HEK293 (cell line): ENCODE data around the gene RAP2B.

ENCODE experiments used
- CTCF ChIA-PET: fragments of 350-600 bp; formaldehyde crosslinking; extraction: SDS; loops from one replicate; lab custom pipeline; 2021; ENCODE audit warnings: antibody characterized with exemption; lab: Yijun Ruan, JAX
- POLR2A ChIA-PET: fragments of 300-600 bp; formaldehyde crosslinking; extraction: SDS; loops from one replicate; lab custom pipeline; 2020; ENCODE audit warnings: antibody characterized with exemption, inconsistent platforms; lab: Yijun Ruan, JAX
- H3K27ac ChIP-seq: fragments of 200-500 bp; sonication (Bioruptor generic); 2 replicates; pipeline ENCODE4 v1.5.1; 2014; ENCODE audit warnings: low read depth, low read length, control low read depth, inconsistent platforms; ENCODE audit errors: extremely low read depth
- H3K36me3 ChIP-seq, 2 experiments: fragments of 200-500 bp in 1 of 2; sonication (Bioruptor generic) in 1 of 2; 1 replicate in 1 of 2; 2 replicates in 1 of 2; pipeline ENCODE4 v1.5.1; 2014 to 2017; ENCODE audit warnings: inconsistent platforms in 2 of 2, low read length in 2 of 2; ENCODE audit not compliant: control insufficient read depth in 2 of 2, insufficient read depth in 1 of 2
- H3K4me1 ChIP-seq: fragments of 200-500 bp; sonication (Bioruptor generic); 2 replicates; pipeline ENCODE4 v1.5.1; 2014; ENCODE audit warnings: mild to moderate bottlenecking, low read length, inconsistent platforms; ENCODE audit not compliant: control insufficient read depth, insufficient read depth
- H3K4me3 ChIP-seq: 2 replicates; pipeline ENCODE4 v1.5.1; 2011; ENCODE audit warnings: low read depth, mild to moderate bottlenecking, control low read depth, low read length, moderate library complexity
- H3K9me3 ChIP-seq: fragments of 200-500 bp; sonication (Bioruptor generic); 2 replicates; pipeline ENCODE4 v1.5.1; 2014; ENCODE audit warnings: low read depth, low read length, inconsistent platforms; ENCODE audit not compliant: control insufficient read depth, insufficient read depth
- CTCF ChIP-seq: fragments of 450-650 bp; formaldehyde crosslinking; IDR thresholded peaks from 2 replicates; pipeline ENCODE4 v1.5.1; 2016; ENCODE audit warnings: missing biosample characterization, missing genetic modification characterization
- ELK4 ChIP-seq: IDR thresholded peaks from 2 replicates; pipeline ENCODE4 v1.6.1; 2011; ENCODE audit warnings: mild to moderate bottlenecking, low read depth, low read length, borderline replicate concordance
- GLI2 ChIP-seq: fragments of 450-650 bp; formaldehyde crosslinking; IDR thresholded peaks from 2 replicates; pipeline ENCODE4; 2017; ENCODE audit warnings: missing biosample characterization, missing genetic modification characterization, low read depth, borderline replicate concordance
- HIC1 ChIP-seq: fragments of 450-650 bp; formaldehyde crosslinking; IDR thresholded peaks from 2 replicates; pipeline ENCODE4 v1.5.1; 2016; ENCODE audit warnings: missing biosample characterization, missing genetic modification characterization
- SP2 ChIP-seq: fragments of 450-650 bp; formaldehyde crosslinking; IDR thresholded peaks from 2 replicates; pipeline ENCODE4 v1.5.1; 2016; ENCODE audit warnings: missing biosample characterization, missing genetic modification characterization
- YY1 ChIP-seq: fragments of 450-650 bp; formaldehyde crosslinking; IDR thresholded peaks from 2 replicates; pipeline ENCODE4 v1.5.1; 2018; ENCODE audit warnings: missing biosample characterization, missing genetic modification characterization
- ZBTB17 ChIP-seq: fragments of 450-650 bp; formaldehyde crosslinking; IDR thresholded peaks from 2 replicates; pipeline ENCODE4 v1.5.1; 2016; ENCODE audit warnings: missing biosample characterization, missing genetic modification characterization
- ZBTB26 ChIP-seq: fragments of 450-650 bp; formaldehyde crosslinking; optimal IDR thresholded peaks from 2 replicates; pipeline ENCODE3; 2016; ENCODE audit warnings: missing biosample characterization, mild to moderate bottlenecking, missing genetic modification characterization
- ZNF19 ChIP-seq: fragments of 450-650 bp; formaldehyde crosslinking; IDR thresholded peaks from 2 replicates; pipeline ENCODE4; 2016; ENCODE audit warnings: missing biosample characterization, missing genetic modification characterization, low read depth
- ZNF2 ChIP-seq: fragments of 450-650 bp; formaldehyde crosslinking; IDR thresholded peaks from 2 replicates; pipeline ENCODE4 v1.5.1; 2016; ENCODE audit warnings: missing biosample characterization, missing genetic modification characterization
- ZNF221 ChIP-seq: fragments of 450-650 bp; formaldehyde crosslinking; IDR thresholded peaks from 2 replicates; pipeline ENCODE4 v1.5.1; 2017; ENCODE audit warnings: missing biosample characterization, missing genetic modification characterization, borderline replicate concordance
- ZNF24 ChIP-seq: fragments of 450-650 bp; formaldehyde crosslinking; IDR thresholded peaks from 2 replicates; pipeline ENCODE4 v1.5.1; 2016; ENCODE audit warnings: missing biosample characterization, missing genetic modification characterization
- ZNF266 ChIP-seq: fragments of 450-650 bp; formaldehyde crosslinking; IDR thresholded peaks from 2 replicates; pipeline ENCODE4 v1.5.1; 2016; ENCODE audit warnings: missing biosample characterization, missing genetic modification characterization, low read depth
- ZNF341 ChIP-seq: fragments of 450-650 bp; formaldehyde crosslinking; IDR thresholded peaks from 2 replicates; pipeline ENCODE4; 2016; ENCODE audit warnings: low read depth, missing biosample characterization, missing genetic modification characterization
- ZNF366 ChIP-seq: fragments of 450-650 bp; formaldehyde crosslinking; conservative IDR thresholded peaks from 2 replicates; pipeline ENCODE4 v1.5.1; 2016; ENCODE audit warnings: missing biosample characterization, missing genetic modification characterization
- ZSCAN18 ChIP-seq: fragments of 450-650 bp; formaldehyde crosslinking; IDR thresholded peaks from 2 replicates; pipeline ENCODE4 v1.5.1; 2016; ENCODE audit warnings: missing biosample characterization, missing genetic modification characterization
- ZSCAN30 ChIP-seq: fragments of 450-650 bp; IDR thresholded peaks from 2 replicates; pipeline ENCODE4 v1.5.1; 2018; ENCODE audit warnings: missing biosample characterization, mild to moderate bottlenecking, missing genetic modification characterization, moderate library complexity
- TF ChIP-seq, protein P1 (sequence below): fragments of 450-650 bp; formaldehyde crosslinking; IDR thresholded peaks from 2 replicates; pipeline ENCODE4 v1.5.1; 2016; ENCODE audit warnings: missing biosample characterization, missing genetic modification characterization
- TF ChIP-seq, protein P2 (sequence below): fragments of 450-650 bp; formaldehyde crosslinking; conservative IDR thresholded peaks from 2 replicates; pipeline ENCODE4 v1.5.1; 2016; ENCODE audit warnings: low read depth, missing biosample characterization, missing genetic modification characterization

Gene RAP2B

DNA sequence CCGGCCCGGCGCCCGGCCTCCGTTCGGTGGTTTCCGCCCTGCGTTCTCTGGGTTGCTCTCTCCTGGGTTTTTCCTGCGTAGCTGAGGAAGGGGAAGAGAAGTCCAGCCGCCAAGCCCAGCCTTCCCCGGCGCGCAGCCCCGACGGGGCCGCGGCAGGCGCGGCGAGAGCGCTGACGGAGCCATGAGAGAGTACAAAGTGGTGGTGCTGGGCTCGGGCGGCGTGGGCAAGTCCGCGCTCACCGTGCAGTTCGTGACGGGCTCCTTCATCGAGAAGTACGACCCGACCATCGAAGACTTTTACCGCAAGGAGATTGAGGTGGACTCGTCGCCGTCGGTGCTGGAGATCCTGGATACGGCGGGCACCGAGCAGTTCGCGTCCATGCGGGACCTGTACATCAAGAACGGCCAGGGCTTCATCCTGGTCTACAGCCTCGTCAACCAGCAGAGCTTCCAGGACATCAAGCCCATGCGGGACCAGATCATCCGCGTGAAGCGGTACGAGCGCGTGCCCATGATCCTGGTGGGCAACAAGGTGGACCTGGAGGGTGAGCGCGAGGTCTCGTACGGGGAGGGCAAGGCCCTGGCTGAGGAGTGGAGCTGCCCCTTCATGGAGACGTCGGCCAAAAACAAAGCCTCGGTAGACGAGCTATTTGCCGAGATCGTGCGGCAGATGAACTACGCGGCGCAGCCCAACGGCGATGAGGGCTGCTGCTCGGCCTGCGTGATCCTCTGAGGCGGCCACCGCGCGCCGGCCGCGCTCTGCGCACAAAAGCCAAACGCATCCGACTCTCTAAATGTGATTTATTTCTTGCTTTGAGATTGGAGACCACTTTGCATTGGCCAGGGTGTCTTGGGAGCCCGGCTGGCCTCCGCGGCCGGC, 727 bp downstream of the RAP2B start (continued):
- TF ChIP-seq ZBTB26 (tag by site-specific recombination) (peak; percentile 69), ZNF2 (0 out of 2 replicates have a peak, but pooled peaks have one; percentile 23), ZNF19 (no peak)
- TF ChIP-seq, protein P1, sequence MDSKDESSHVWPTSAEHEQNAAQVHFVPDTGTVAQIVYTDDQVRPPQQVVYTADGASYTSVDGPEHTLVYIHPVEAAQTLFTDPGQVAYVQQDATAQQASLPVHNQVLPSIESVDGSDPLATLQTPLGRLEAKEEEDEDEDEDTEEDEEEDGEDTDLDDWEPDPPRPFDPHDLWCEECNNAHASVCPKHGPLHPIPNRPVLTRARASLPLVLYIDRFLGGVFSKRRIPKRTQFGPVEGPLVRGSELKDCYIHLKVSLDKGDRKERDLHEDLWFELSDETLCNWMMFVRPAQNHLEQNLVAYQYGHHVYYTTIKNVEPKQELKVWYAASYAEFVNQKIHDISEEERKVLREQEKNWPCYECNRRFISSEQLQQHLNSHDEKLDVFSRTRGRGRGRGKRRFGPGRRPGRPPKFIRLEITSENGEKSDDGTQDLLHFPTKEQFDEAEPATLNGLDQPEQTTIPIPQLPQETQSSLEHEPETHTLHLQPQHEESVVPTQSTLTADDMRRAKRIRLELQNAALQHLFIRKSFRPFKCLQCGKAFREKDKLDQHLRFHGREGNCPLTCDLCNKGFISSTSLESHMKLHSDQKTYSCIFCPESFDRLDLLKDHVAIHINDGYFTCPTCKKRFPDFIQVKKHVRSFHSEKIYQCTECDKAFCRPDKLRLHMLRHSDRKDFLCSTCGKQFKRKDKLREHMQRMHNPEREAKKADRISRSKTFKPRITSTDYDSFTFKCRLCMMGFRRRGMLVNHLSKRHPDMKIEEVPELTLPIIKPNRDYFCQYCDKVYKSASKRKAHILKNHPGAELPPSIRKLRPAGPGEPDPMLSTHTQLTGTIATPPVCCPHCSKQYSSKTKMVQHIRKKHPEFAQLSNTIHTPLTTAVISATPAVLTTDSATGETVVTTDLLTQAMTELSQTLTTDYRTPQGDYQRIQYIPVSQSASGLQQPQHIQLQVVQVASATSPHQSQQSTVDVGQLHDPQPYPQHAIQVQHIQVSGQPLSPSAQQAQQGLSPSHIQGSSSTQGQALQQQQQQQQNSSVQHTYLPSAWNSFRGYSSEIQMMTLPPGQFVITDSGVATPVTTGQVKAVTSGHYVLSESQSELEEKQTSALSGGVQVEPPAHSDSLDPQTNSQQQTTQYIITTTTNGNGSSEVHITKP (tag by site-specific recombination) = 0 out of 2 replicates have a peak, but pooled peaks have one; percentile 13

DNA sequence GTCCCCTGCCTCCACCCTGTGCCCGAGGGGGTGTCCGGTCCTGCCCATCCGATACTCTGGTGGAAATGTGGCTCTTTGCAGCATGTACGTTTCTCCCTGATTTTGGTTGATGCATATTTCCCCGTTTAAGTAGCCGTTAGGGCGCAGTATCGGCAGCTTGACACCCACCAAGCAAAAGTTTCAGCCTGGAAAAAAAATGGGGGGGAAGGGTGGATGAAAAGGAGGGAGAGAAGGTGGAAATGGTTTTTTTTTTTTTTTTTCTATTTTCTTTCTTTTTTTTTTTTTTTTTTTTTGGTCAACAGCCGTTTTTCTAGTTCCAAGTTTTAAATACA, 1.3 kb downstream of the RAP2B start:
- ChIA-PET CTCF (interaction anchor here (0.6 to 0.7 kb wide), 3 partner anchors 115 to 143 kb away, joined by 3 read pairs; no protein-coding TSS in a partner anchor), POLR2A (interaction anchor here (0.7 kb wide), 2 partner anchors 64 to 245 kb away, joined by 3 to 7 read pairs; no protein-coding TSS in a partner anchor)
- no peaks in the 10 kb centered on the region for H3K4me1 ChIP-seq
- peak overlapping the region; percentile 58; the same call in 1 of the 2 replicates for H3K27ac ChIP-seq
- H3K36me3 ChIP-seq = no peaks in the 10 kb centered on the region
- no peaks in the 10 kb centered on the region for H3K9me3 ChIP-seq
- H3K4me3 ChIP-seq = peak overlapping the region; percentile 64
- TF ChIP-seq ELK4 (no peak), ZSCAN18 (no peak), HIC1 (no peak), ZNF24 (tag by site-specific recombination) (no peak), ZNF341 (tag by site-specific recombination) (peak; percentile 72), YY1 (no peak), ZNF366 (tag by site-specific recombination) (peak; percentile 42; the same call in 1 of the 2 replicates), ZSCAN30 (no peak), ZNF266 (tag by site-specific recombination) (no peak), ZBTB17 (tag by site-specific recombination) (0 out of 2 replicates have a peak, but pooled peaks have one; percentile 37), ZNF221 (tag by site-specific recombination) (no peak), SP2 (tag by site-specific recombination) (no peak), GLI2 (tag by site-specific recombination) (no peak), CTCF (tag by site-specific recombination) (peak; percentile 8; the same call in 1 of the 2 replicates)
- TF ChIP-seq, protein P2, sequence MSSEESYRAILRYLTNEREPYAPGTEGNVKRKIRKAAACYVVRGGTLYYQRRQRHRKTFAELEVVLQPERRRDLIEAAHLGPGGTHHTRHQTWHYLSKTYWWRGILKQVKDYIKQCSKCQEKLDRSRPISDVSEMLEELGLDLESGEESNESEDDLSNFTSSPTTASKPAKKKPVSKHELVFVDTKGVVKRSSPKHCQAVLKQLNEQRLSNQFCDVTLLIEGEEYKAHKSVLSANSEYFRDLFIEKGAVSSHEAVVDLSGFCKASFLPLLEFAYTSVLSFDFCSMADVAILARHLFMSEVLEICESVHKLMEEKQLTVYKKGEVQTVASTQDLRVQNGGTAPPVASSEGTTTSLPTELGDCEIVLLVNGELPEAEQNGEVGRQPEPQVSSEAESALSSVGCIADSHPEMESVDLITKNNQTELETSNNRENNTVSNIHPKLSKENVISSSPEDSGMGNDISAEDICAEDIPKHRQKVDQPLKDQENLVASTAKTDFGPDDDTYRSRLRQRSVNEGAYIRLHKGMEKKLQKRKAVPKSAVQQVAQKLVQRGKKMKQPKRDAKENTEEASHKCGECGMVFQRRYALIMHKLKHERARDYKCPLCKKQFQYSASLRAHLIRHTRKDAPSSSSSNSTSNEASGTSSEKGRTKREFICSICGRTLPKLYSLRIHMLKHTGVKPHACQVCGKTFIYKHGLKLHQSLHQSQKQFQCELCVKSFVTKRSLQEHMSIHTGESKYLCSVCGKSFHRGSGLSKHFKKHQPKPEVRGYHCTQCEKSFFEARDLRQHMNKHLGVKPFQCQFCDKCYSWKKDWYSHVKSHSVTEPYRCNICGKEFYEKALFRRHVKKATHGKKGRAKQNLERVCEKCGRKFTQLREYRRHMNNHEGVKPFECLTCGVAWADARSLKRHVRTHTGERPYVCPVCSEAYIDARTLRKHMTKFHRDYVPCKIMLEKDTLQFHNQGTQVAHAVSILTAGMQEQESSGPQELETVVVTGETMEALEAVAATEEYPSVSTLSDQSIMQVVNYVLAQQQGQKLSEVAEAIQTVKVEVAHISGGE (tag by site-specific recombination) = no peak
